Right lobe of liver (tissue), 4 donors: ENCODE results near the gene MGAT3.

Experiments used
- CTCF ChIP-seq, 4 donors: fragments of 200-600 bp in 3 of 4; fragments of 450-650 bp in 1 of 4; IDR thresholded peaks; one replicate each; pipeline versions ENCODE4 v1.5.1 to v1.8.0; 2016 to 2022; ENCODE audit warnings: antibody characterized with exemption in 4 of 4, mild to moderate bottlenecking in 2 of 4
- POLR2A ChIP-seq: fragments of 450-650 bp; IDR thresholded peaks from one replicate; pipeline ENCODE4 v1.6.1; 2017; ENCODE audit warnings: antibody characterized with exemption, mild to moderate bottlenecking
- donor health status: DM: no; HTN: no; CAD: no.
- donor health status: DM: no; HTN: no; CAD: no.
- donor health status: DM: no; HTN: yes; CAD: no.

- TF ChIP-seq CTCF (IDR thresholded peaks at IDR 0.05) (no peak), POLR2A (no peak)
Measured at GRCh38 chr22:39446239-39446721, 10.5 kb upstream of the MGAT3 start.
